SU-DHL-6 (cell line): ENCODE results near the gene PREX1.

Source experiments
- H2AFZ ChIP-seq: fragments of 200-600 bp; sonication (generic); 2 replicates; pipeline ENCODE4 v1.6.1; 2014; ENCODE audit warnings: low read depth, mild to moderate bottlenecking, moderate library complexity, mixed read lengths, antibody characterized with exemption, low read length; ENCODE audit not compliant: severe bottlenecking
- H3F3A ChIP-seq: fragments of 200-600 bp; shearing (Covaris generic); 2 replicates; pipeline ENCODE4 v1.6.0; 2016; ENCODE audit warnings: antibody characterized with exemption, mild to moderate bottlenecking; ENCODE audit not compliant: insufficient read depth
- H3K27ac ChIP-seq: fragments of 200-600 bp; sonication (generic); 2 replicates; pipeline ENCODE4 v1.5.1; 2016; ENCODE audit warnings: low read depth, mild to moderate bottlenecking, low read length, moderate library complexity, mixed read lengths
- H3K27me3 ChIP-seq: fragments of 200-600 bp; sonication (generic), shearing (Covaris generic); 2 replicates; pipeline ENCODE4 v1.6.0; 2014; ENCODE audit warnings: mild to moderate bottlenecking, low read length
- H3K36me3 ChIP-seq: fragments of 200-600 bp; sonication (generic); 2 replicates; pipeline ENCODE4 v1.6.1; 2014; ENCODE audit warnings: mild to moderate bottlenecking, low read length, mixed read lengths
- H3K4me2 ChIP-seq: fragments of 300-600, 200-600 bp; shearing (Covaris generic), sonication (generic); 2 replicates; pipeline ENCODE4 v1.6.0; 2014; ENCODE audit warnings: low read length, low read depth, mild to moderate bottlenecking; ENCODE audit not compliant: poor library complexity, severe bottlenecking
- H3K4me3 ChIP-seq: fragments of 200-600 bp; sonication (generic); 2 replicates; pipeline ENCODE4 v1.5.1; 2014; ENCODE audit warnings: antibody characterized with exemption, low read length, mild to moderate bottlenecking, mixed read lengths; ENCODE audit not compliant: insufficient read depth, poor library complexity, severe bottlenecking
- H3K79me2 ChIP-seq: fragments of 200-600 bp; sonication (generic); 2 replicates; pipeline ENCODE4 v1.6.1; 2014; ENCODE audit warnings: mild to moderate bottlenecking, low read length, moderate library complexity; ENCODE audit not compliant: insufficient read depth
- H3K9ac ChIP-seq: fragments of 200-600 bp; sonication (generic); 2 replicates; pipeline ENCODE4 v1.7.0; 2014; ENCODE audit warnings: mild to moderate bottlenecking, low read length
- H3K9me2 ChIP-seq: fragments of 200-600 bp; sonication (generic); replicated peaks from 2 replicates; pipeline ENCODE4 v1.6.1; 2014; ENCODE audit warnings: low read length; ENCODE audit not compliant: insufficient read depth
- H3K9me3 ChIP-seq: fragments of 200-600 bp; sonication (generic); 2 replicates; pipeline ENCODE4 v1.6.1; 2014; ENCODE audit warnings: low read length, mixed read lengths; ENCODE audit not compliant: insufficient read depth
- H4K20me1 ChIP-seq: fragments of 200-600 bp; sonication (generic); 2 replicates; pipeline ENCODE4 v1.6.1; 2014; ENCODE audit warnings: low read depth, mild to moderate bottlenecking, antibody characterized with exemption, low read length, moderate library complexity, mixed read lengths
- EZH2phosphoT487 ChIP-seq: fragments of 200-600 bp; sonication (generic), shearing (Covaris generic); conservative IDR thresholded peaks from 2 replicates; pipeline ENCODE4 v1.6.1; 2018; ENCODE audit warnings: mild to moderate bottlenecking, antibody characterized with exemption, low read length, moderate library complexity, mixed read lengths
- TF ChIP-seq, protein P1 (sequence below): fragments of 200-600 bp; sonication (generic); IDR thresholded peaks from one replicate; pipeline ENCODE4 v1.5.1; 2017; ENCODE audit warnings: antibody characterized with exemption, mild to moderate bottlenecking, low read length, moderate library complexity; ENCODE audit not compliant: insufficient read depth, poor library complexity, severe bottlenecking

PREX1 gene

GRCh38 chr20:48736636-48737035 is 91.2 kb downstream of the PREX1 start:
- Histone ChIP-seq H3K9me2 (no peaks in the 10 kb centered on the region), H3F3A (no peaks in the 10 kb centered on the region), H4K20me1 (no peaks in the 10 kb centered on the region), H3K27me3 (no peaks in the 10 kb centered on the region), H3K4me3 (no peak overlapping the region), H3K9me3 (no peaks in the 10 kb centered on the region), H3K79me2 (no peaks in the 10 kb centered on the region), H3K9ac (no peak overlapping the region), H3K36me3 (no peaks in the 10 kb centered on the region), H3K27ac (no peak overlapping the region), H2AFZ (no peak overlapping the region), H3K4me2 (no peak overlapping the region)
- TF ChIP-seq, protein P1, sequence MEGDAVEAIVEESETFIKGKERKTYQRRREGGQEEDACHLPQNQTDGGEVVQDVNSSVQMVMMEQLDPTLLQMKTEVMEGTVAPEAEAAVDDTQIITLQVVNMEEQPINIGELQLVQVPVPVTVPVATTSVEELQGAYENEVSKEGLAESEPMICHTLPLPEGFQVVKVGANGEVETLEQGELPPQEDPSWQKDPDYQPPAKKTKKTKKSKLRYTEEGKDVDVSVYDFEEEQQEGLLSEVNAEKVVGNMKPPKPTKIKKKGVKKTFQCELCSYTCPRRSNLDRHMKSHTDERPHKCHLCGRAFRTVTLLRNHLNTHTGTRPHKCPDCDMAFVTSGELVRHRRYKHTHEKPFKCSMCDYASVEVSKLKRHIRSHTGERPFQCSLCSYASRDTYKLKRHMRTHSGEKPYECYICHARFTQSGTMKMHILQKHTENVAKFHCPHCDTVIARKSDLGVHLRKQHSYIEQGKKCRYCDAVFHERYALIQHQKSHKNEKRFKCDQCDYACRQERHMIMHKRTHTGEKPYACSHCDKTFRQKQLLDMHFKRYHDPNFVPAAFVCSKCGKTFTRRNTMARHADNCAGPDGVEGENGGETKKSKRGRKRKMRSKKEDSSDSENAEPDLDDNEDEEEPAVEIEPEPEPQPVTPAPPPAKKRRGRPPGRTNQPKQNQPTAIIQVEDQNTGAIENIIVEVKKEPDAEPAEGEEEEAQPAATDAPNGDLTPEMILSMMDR = no peak
- TF ChIP-seq EZH2phosphoT487 = no peak

GRCh38 chr20:48736231-48736630 is 91.6 kb downstream of the PREX1 start:
- Histone ChIP-seq H3K27ac (no peak overlapping the region), H3K9ac (no peak overlapping the region), H3K4me3 (no peak overlapping the region), H3F3A (no peaks in the 10 kb centered on the region), H3K79me2 (no peaks in the 10 kb centered on the region), H3K9me2 (no peaks in the 10 kb centered on the region), H3K27me3 (no peaks in the 10 kb centered on the region), H2AFZ (no peak overlapping the region), H3K36me3 (no peaks in the 10 kb centered on the region), H4K20me1 (no peaks in the 10 kb centered on the region), H3K9me3 (no peaks in the 10 kb centered on the region), H3K4me2 (no peak overlapping the region)
- no peak for TF ChIP-seq EZH2phosphoT487
- TF ChIP-seq, protein P1 = no peak

DNA sequence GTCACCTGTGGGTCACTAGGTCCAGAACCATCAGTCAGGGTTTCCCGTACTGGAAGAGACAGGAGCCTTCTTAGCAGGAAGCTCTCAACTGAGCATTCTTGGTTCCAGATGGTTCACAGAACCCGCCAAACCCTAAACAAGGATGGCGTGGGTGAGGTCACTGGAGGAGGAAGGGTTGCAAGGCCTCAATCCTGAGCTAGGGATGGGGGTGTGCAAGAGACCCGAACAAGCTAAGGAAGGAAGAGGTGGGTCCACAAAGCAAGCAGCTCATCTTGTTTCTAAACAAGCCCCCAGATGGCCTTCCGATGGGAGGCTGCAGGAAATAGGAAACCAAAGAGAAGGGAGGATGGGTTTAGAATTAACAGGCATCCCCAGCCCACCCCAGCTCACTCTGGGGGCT is 92.7 kb downstream of the PREX1 start:
- no peaks in the 10 kb centered on the region for H3K9me2 ChIP-seq
- H3K27ac ChIP-seq = no peak overlapping the region
- no peaks in the 10 kb centered on the region for H4K20me1 ChIP-seq
- no peak overlapping the region for H3K9ac ChIP-seq
- no peaks in the 10 kb centered on the region for H3K9me3 ChIP-seq
- H3F3A ChIP-seq = no peaks in the 10 kb centered on the region
- no peaks in the 10 kb centered on the region for H3K79me2 ChIP-seq
- no peaks in the 10 kb centered on the region for H3K27me3 ChIP-seq
- no peak for TF ChIP-seq EZH2phosphoT487
- TF ChIP-seq, protein P1 = no peak
- H3K4me3 ChIP-seq = no peak overlapping the region
- no peak overlapping the region for H3K4me2 ChIP-seq
- no peak overlapping the region for H2AFZ ChIP-seq
- H3K36me3 ChIP-seq = no peaks in the 10 kb centered on the region
